ENCODE data around the gene TIMP2. TPM values are rescaled to one million over a fixed set of nuclear protein-coding genes. Genes with fewer than 3 reads are reported as not detected.

The TIMP2 gene
- total and polyA plus RNA-seq, 2 of the 8 experiments (the other 6 are each of a cell fraction or from before 2014, with no cell fraction given) = 18.2 to 43.3 TPM

- TF ChIP-seq CTCF (IDR thresholded peaks at IDR 0.05; ENCODE audit: control extremely low read depth in 1 of 3, insufficient read depth in 1 of 3, low read depth in 1 of 3, low read length in 3 of 3) (no peak), TAF7 (optimal IDR thresholded peaks at IDR 0.05; ENCODE audit: borderline replicate concordance, low read depth, low read length) (no peak)
These were observed 45.5 kb downstream of the TIMP2 start (continued) for GRCh38 chr17:78879635-78880186.

Measured in H1 (cell line).